GM23248 (cell line): ENCODE measurements around the gene ITGA11.

Experiments used
- EZH2 ChIP-seq: fragments of 200-600 bp; sonication (generic); IDR thresholded peaks from 2 replicates; pipeline ENCODE4 v1.6.1; 2018; ENCODE audit warnings: antibody characterized with exemption, mild to moderate bottlenecking; ENCODE audit not compliant: insufficient read depth, poor library complexity, severe bottlenecking
- EZH2phosphoT487 ChIP-seq: fragments of 200-600 bp; sonication (generic); IDR thresholded peaks from 2 replicates; pipeline ENCODE4 v1.6.1; 2018; ENCODE audit warnings: antibody characterized with exemption, moderate library complexity, mild to moderate bottlenecking, low read depth; ENCODE audit not compliant: insufficient read depth

DNA sequence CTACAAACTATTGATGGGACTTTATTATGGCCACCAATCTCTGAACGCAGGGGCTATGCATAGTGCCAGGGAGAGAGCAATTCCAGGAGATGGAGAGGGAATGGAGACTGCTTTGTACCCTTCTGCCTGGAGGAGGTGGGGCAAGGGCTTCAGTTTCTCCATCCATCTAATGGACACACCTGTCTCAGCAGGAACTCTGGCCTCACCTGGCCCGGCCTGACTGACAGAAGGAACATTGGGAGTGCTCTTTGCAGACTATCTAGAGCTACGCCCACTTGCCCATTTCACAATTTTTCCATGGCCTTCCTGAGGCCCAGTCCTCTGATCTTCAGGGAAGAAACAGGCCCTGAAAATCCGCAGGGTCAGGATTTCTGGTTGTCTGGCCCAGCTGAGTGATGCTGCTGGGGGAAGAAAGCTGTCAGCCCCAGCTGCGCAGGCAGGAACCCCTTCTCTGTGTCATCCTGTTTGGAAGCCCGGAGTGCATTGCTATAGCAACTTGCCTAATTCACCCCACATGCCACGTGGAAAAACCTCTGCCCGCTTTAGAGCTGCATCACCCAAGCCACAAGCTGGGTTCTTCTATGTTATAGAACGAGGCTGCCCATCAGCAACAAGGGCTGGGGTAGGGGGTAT, 6.4 kb downstream of the ITGA11 start:
- TF ChIP-seq EZH2 = no peak
- no peak for TF ChIP-seq EZH2phosphoT487
